Tibial nerve (tissue), 4 donors: Measurements from ENCODE around the gene STARD10. TPM values are rescaled to one million over a fixed set of nuclear protein-coding genes. Genes with fewer than 3 reads are reported as not detected.

Experiments used
- DNase-seq, 2 donors: peaks; one replicate each; pipeline ENCODE4 v3.0.0-alpha.2; 2019; ENCODE audit warnings: low spot score in 2 of 2
- H3K27ac ChIP-seq, 4 donors: fragments of 200-600 bp; sonication (generic) in 3 of 4; one replicate each; pipeline ENCODE4 v1.5.1; 2017 to 2019; ENCODE audit warnings: mild to moderate bottlenecking in 1 of 4
- H3K27me3 ChIP-seq, 2 donors: fragments of 200-600 bp; sonication (generic) in 1 of 2; one replicate each; pipeline versions ENCODE4 v1.5.1 to v1.6.0; 2017 to 2019
- H3K36me3 ChIP-seq, 3 donors: fragments of 200-600 bp; sonication (generic); one replicate each; pipeline ENCODE4 v1.5.1; 2018 to 2019
- H3K4me1 ChIP-seq, 4 donors: fragments of 200-600 bp; sonication (generic) in 3 of 4; one replicate each; pipeline ENCODE4 v1.5.1; 2017 to 2019
- H3K4me3 ChIP-seq, 4 donors: fragments of 200-600 bp; sonication (generic) in 3 of 4; one replicate each; pipeline ENCODE4 v1.5.1; 2017 to 2019; ENCODE audit warnings: mild to moderate bottlenecking in 1 of 4, moderate library complexity in 1 of 4
- H3K9me3 ChIP-seq, 4 donors: fragments of 200-600 bp; sonication (generic) in 3 of 4; one replicate each; pipeline ENCODE4 v1.5.1; 2017 to 2019
- CTCF ChIP-seq, 5 experiments: fragments of 200-600 bp in 3 of 5; fragments of 450-650 bp in 2 of 5; sonication (generic) in 3 of 5; IDR thresholded peaks; one replicate each; pipeline ENCODE4 v1.5.1; 2016 to 2019; ENCODE audit warnings: antibody characterized with exemption in 5 of 5, mild to moderate bottlenecking in 3 of 5, moderate library complexity in 2 of 5
- EP300 ChIP-seq, 2 donors: sonication (generic); formaldehyde crosslinking; IDR thresholded peaks; one replicate each; pipeline ENCODE4 v1.6.1; 2017; ENCODE audit warnings: antibody characterized with exemption in 2 of 2, mild to moderate bottlenecking in 1 of 2
- POLR2A ChIP-seq, 2 donors: fragments of 450-650 bp; IDR thresholded peaks; one replicate each; pipeline ENCODE4 v1.6.1; 2017; ENCODE audit warnings: antibody characterized with exemption in 2 of 2, mild to moderate bottlenecking in 2 of 2, moderate library complexity in 2 of 2
- WGBS, 2 donors: methylation state at CpG; one replicate each; pipeline ENCODE4 v1.1.5; 2018; 5-methylcytosine and 5-hydroxymethylcytosine counted together
- total RNA-seq, 4 donors: library from RNA; depleted of rRNA; stranded (reverse); fragments of >200 nt; gene quantifications; one replicate each; pipeline ENCODE4 v1.1.0, GENCODE V29; 2016

The STARD10 gene
- total RNA-seq, 4 donors from 2014 or later, result 19.4 to 31.5 (median 23.7) TPM

- 58 to 64% methylated on average over 8 of the region's 8 CpGs for WGBS, 2 donors
- Histone ChIP-seq H3K9me3 (no peaks in the 10 kb centered on the region), H3K4me3 (no peak overlapping the region), H3K4me1 (peaks cover 0 to 8% (median 0%) of the 10 kb centered on the region in 4 donors), H3K36me3 (peaks cover 0 to 35% (median 0%) of the 10 kb centered on the region in 3 donors), H3K27me3 (no peaks in the 10 kb centered on the region), H3K27ac (peak overlapping the region in 2 of 4 donors; percentile 32 to 46)
- no peak for TF ChIP-seq EP300 (IDR thresholded peaks at IDR 0.05)
- TF ChIP-seq CTCF (IDR thresholded peaks at IDR 0.05), result no peak
- no peak for TF ChIP-seq POLR2A (IDR thresholded peaks at IDR 0.05)
- DNase-seq, result no peak
These were observed 34.3 kb downstream of the STARD10 start for GRCh38 chr11:72759468-72759985.

GRCh38 chr11:72758690-72759389 is 35.0 kb downstream of the STARD10 start:
- Histone ChIP-seq H3K4me3 (no peak overlapping the region), H3K4me1 (peaks cover 0 to 8% (median 0%) of the 10 kb centered on the region in 4 donors), H3K27ac (peak overlapping the region in 2 of 4 donors; percentile 32 to 46), H3K27me3 (no peaks in the 10 kb centered on the region), H3K36me3 (peaks cover 0 to 33% (median 0%) of the 10 kb centered on the region in 3 donors), H3K9me3 (no peaks in the 10 kb centered on the region)
- peak in 1 of 2 donors; percentile 31 for DNase-seq
- TF ChIP-seq EP300 (IDR thresholded peaks at IDR 0.05) (peak in 1 of 2 donors; percentile 15), POLR2A (IDR thresholded peaks at IDR 0.05) (no peak)
- 32 to 45% methylated on average over 17 of the region's 17 CpGs for WGBS, 2 donors

- Histone ChIP-seq H3K27ac (peak overlapping the region in 2 of 4 donors; percentile 32 to 46), H3K27me3 (no peaks in the 10 kb centered on the region), H3K36me3 (peaks cover 0 to 33% (median 0%) of the 10 kb centered on the region in 3 donors), H3K4me1 (peaks cover 0 to 10% (median under 1%) of the 10 kb centered on the region in 4 donors), H3K9me3 (no peaks in the 10 kb centered on the region), H3K4me3 (no peak overlapping the region)
- TF ChIP-seq EP300 (IDR thresholded peaks at IDR 0.05) (no peak), POLR2A (IDR thresholded peaks at IDR 0.05) (no peak), CTCF (IDR thresholded peaks at IDR 0.05) (no peak)
- no peak for DNase-seq
- 75 to 83% methylated on average over 5 to 7 of the region's 7 CpGs for WGBS, 2 donors
These were observed 35.5 kb downstream of the STARD10 start for GRCh38 chr11:72758304-72758689.

- TF ChIP-seq CTCF (IDR thresholded peaks at IDR 0.05), result no peak
- no peak for TF ChIP-seq EP300 (IDR thresholded peaks at IDR 0.05)
- 84 to 92% methylated on average over 4 of the region's 4 CpGs for WGBS, 2 donors
These were observed 38.0 kb downstream of the STARD10 start for GRCh38 chr11:72755713-72756285.

GRCh38 chr11:72754544-72755155 is 39.2 kb downstream of the STARD10 start:
- H3K4me1 ChIP-seq, result peaks cover 0 to 46% (median 23%) of the 10 kb centered on the region in 4 donors
- DNase-seq, result no peak
- WGBS, 2 donors, result 77 to 83% methylated on average over 34 to 48 of the region's 48 CpGs

More at GRCh38 chr11:72755713-72756285, 38.0 kb downstream of the STARD10 start:
- H3K4me3 ChIP-seq, result no peak overlapping the region
- H3K4me1 ChIP-seq, result peaks cover 0 to 35% (median 17%) of the 10 kb centered on the region in 4 donors
- H3K27ac ChIP-seq, result no peak overlapping the region
- no peak for DNase-seq
- no peaks in the 10 kb centered on the region for H3K27me3 ChIP-seq
- no peaks in the 10 kb centered on the region for H3K9me3 ChIP-seq
- peaks cover 0 to 33% (median 0%) of the 10 kb centered on the region in 3 donors for H3K36me3 ChIP-seq

More at GRCh38 chr11:72754544-72755155, 39.2 kb downstream of the STARD10 start:
- peaks cover 0 to 33% (median 0%) of the 10 kb centered on the region in 3 donors for H3K36me3 ChIP-seq
- no peaks in the 10 kb centered on the region for H3K27me3 ChIP-seq
- H3K9me3 ChIP-seq, result no peaks in the 10 kb centered on the region
- no peak overlapping the region for H3K4me3 ChIP-seq
- no peak overlapping the region for H3K27ac ChIP-seq
- TF ChIP-seq POLR2A (IDR thresholded peaks at IDR 0.05) (no peak), EP300 (IDR thresholded peaks at IDR 0.05) (no peak), CTCF (IDR thresholded peaks at IDR 0.05) (no peak)
